ENCODE data around the gene DDN.

DDN gene

GRCh38 chr12:49031573-49032161, 32.5 kb upstream of the DDN start:
- DNase-seq (ENCODE audit: low read depth in 3 of 3) = no peak

GRCh38 chr12:49030714-49031572, 31.8 kb upstream of the DDN start:
- no peak for DNase-seq (ENCODE audit: low read depth in 3 of 3)

GRCh38 chr12:49030119-49030518, 30.9 kb upstream of the DDN start:
- no peak for DNase-seq (ENCODE audit: low read depth in 3 of 3)

- DNase-seq (ENCODE audit: low read depth in 3 of 3) = no peak
Measured at GRCh38 chr12:49028666-49029275, 29.6 kb upstream of the DDN start.

GRCh38 chr12:49027846-49028555, 28.8 kb upstream of the DDN start:
- no peak for DNase-seq (ENCODE audit: low read depth in 3 of 3)

- no peak for DNase-seq (ENCODE audit: low read depth in 3 of 3)
Measured at GRCh38 chr12:49026678-49027480, 27.7 kb upstream of the DDN start.

- no peak for DNase-seq (ENCODE audit: low read depth in 3 of 3)
Measured at GRCh38 chr12:49026101-49026500, 26.9 kb upstream of the DDN start.

GRCh38 chr12:49025463-49025862, 26.3 kb upstream of the DDN start:
- DNase-seq (ENCODE audit: low read depth in 3 of 3) = no peak

GRCh38 chr12:49024543-49024942, 25.4 kb upstream of the DDN start:
- no peak for DNase-seq (ENCODE audit: low read depth in 3 of 3)

- no peak for DNase-seq (ENCODE audit: low read depth in 3 of 3)
Measured at GRCh38 chr12:49023812-49024211, 24.6 kb upstream of the DDN start.

GRCh38 chr12:49022558-49023178, 23.5 kb upstream of the DDN start:
- DNase-seq (ENCODE audit: low read depth in 3 of 3) = no peak

GRCh38 chr12:49021292-49021915, 22.2 kb upstream of the DDN start:
- no peak for DNase-seq (ENCODE audit: low read depth in 3 of 3)

GRCh38 chr12:49020441-49020840, 21.3 kb upstream of the DDN start:
- DNase-seq (ENCODE audit: low read depth in 3 of 3) = no peak

GRCh38 chr12:49019443-49020324, 20.5 kb upstream of the DDN start:
- DNase-seq (ENCODE audit: low read depth in 3 of 3) = no peak

GRCh38 chr12:49019120-49019430, 19.9 kb upstream of the DDN start:
- no peak for DNase-seq (ENCODE audit: low read depth in 3 of 3)

- peak; percentile 86 to 90 (median 88) for DNase-seq (ENCODE audit: low read depth in 3 of 3)
Measured at GRCh38 chr12:49018261-49019119, 19.3 kb upstream of the DDN start, which contains the start of gene PRKAG1. Gene PRKAG1, minus strand, starts transcription at chr12:49018776. Its CDS starts 36 bp downstream, at chr12:49018740.

- DNase-seq (ENCODE audit: low read depth in 3 of 3) = peak in 1 of 3 donors; percentile 31
Measured at GRCh38 chr12:49017891-49018260, 18.7 kb upstream of the DDN start.

- no peak for DNase-seq (ENCODE audit: low read depth in 3 of 3)
Measured at GRCh38 chr12:49015196-49015595, 16.0 kb upstream of the DDN start.

GRCh38 chr12:49014547-49014946, 15.4 kb upstream of the DDN start:
- DNase-seq (ENCODE audit: low read depth in 3 of 3) = no peak

All from stimulated activated CD4-positive, alpha-beta T cell treated with anti-CD3 and anti-CD28 coated beads, TNF-alpha, amount 100 ng/mL, for 48 hours (primary cell).